Stimulated activated CD8-positive, alpha-beta memory T cell treated with anti-CD3 and anti-CD28 coated beads, Interleukin-7, amount 100 ng/mL, for 4 hours (primary cell): ENCODE measurements around the gene CUBN.

Experiments used
- DNase-seq, 2 donors: peaks; one replicate each; pipeline ENCODE4 v3.0.0-alpha.2; 2020; ENCODE audit warnings: low read depth in 2 of 2

Gene CUBN

GRCh38 chr10:17129741-17130140 is at the start of gene CUBN:
Gene CUBN (minus strand): TSS chr10:17129811. CDS start chr10:17129765, 46 bp downstream.
- DNase-seq, result no peak

- no peak for DNase-seq
Observed at GRCh38 chr10:17179002-17179401, 49.4 kb upstream of the CUBN start.

GRCh38 chr10:17178006-17178405 is 48.4 kb upstream of the CUBN start:
- no peak for DNase-seq

- DNase-seq, result no peak
Observed at GRCh38 chr10:17177014-17177413, 47.4 kb upstream of the CUBN start.

GRCh38 chr10:17176091-17176490 is 46.5 kb upstream of the CUBN start:
- DNase-seq, result no peak

- no peak for DNase-seq
Observed at GRCh38 chr10:17175551-17175950, 45.9 kb upstream of the CUBN start.

GRCh38 chr10:17174626-17175025 is 45.0 kb upstream of the CUBN start:
- no peak for DNase-seq

GRCh38 chr10:17171141-17171641 is 41.6 kb upstream of the CUBN start:
- DNase-seq, result no peak

GRCh38 chr10:17169803-17170202 is 40.2 kb upstream of the CUBN start:
- DNase-seq, result no peak

GRCh38 chr10:17166699-17167098 is 37.1 kb upstream of the CUBN start:
- no peak for DNase-seq

GRCh38 chr10:17162828-17163227 is 33.2 kb upstream of the CUBN start:
- DNase-seq, result no peak

- no peak for DNase-seq
Observed at GRCh38 chr10:17161775-17162174, 32.2 kb upstream of the CUBN start.

- no peak for DNase-seq
Observed at GRCh38 chr10:17157024-17157423, 27.4 kb upstream of the CUBN start.

- DNase-seq, result no peak
Observed at GRCh38 chr10:17155826-17156225, 26.2 kb upstream of the CUBN start.

- DNase-seq, result no peak
Observed at GRCh38 chr10:17154116-17154515, 24.5 kb upstream of the CUBN start.

GRCh38 chr10:17153321-17153720 is 23.7 kb upstream of the CUBN start:
- no peak for DNase-seq

GRCh38 chr10:17151716-17152115 is 22.1 kb upstream of the CUBN start:
- DNase-seq, result no peak

GRCh38 chr10:17147884-17148489 is 18.4 kb upstream of the CUBN start:
- DNase-seq, result no peak

- DNase-seq, result no peak
Observed at GRCh38 chr10:17146892-17147291, 17.3 kb upstream of the CUBN start.

- DNase-seq, result no peak
Observed at GRCh38 chr10:17145239-17145638, 15.6 kb upstream of the CUBN start.

- DNase-seq, result peak; percentile 8 to 31
Observed at GRCh38 chr10:17144757-17145156, 15.1 kb upstream of the CUBN start.

- DNase-seq, result no peak
Observed at GRCh38 chr10:17144032-17144431, 14.4 kb upstream of the CUBN start.

GRCh38 chr10:17143055-17143690 is 13.6 kb upstream of the CUBN start:
- no peak for DNase-seq
